H1 (cell line): ENCODE results near the gene LIPA. TPM values are rescaled to one million over a fixed set of nuclear protein-coding genes. Genes with fewer than 3 reads are reported as not detected.

Source experiments
- CTCF ChIA-PET: fragments of 300-600 bp; sonication (Branson Sonifier 250); formaldehyde crosslinking; loops from one replicate; lab custom pipeline; 2021; ENCODE audit not compliant: partially characterized antibody; lab: Charles Lee
- POLR2A ChIA-PET: fragments of 300-600 bp; sonication (Branson Sonifier 250); formaldehyde crosslinking; loops from one replicate; lab custom pipeline; 2021; ENCODE audit warnings: inconsistent platforms; ENCODE audit not compliant: partially characterized antibody; lab: Charles Lee
- DNase-seq, 2 experiments: peaks; one replicate each; pipeline versions ENCODE4 v3.0.0 to v3.0.0-alpha.2; 2010 to 2022; ENCODE audit warnings: low spot score in 2 of 2, low read depth in 1 of 2, mixed read lengths in 1 of 2
- FAIRE-seq: peaks from 2 replicates; lab custom pipeline; 2011; peaks lifted over from hg19 to GRCh38; lab: Jason Lieb, UNC
- H2AFZ ChIP-seq: 2 replicates; pipeline ENCODE4 v1.8.1; 2012; ENCODE audit warnings: low read length, inconsistent platforms
- H2AK5ac ChIP-seq: 2 replicates; pipeline ENCODE4 v1.6.1; 2013; ENCODE audit warnings: low read depth, low read length
- H2BK120ac ChIP-seq: replicated peaks from 2 replicates; pipeline ENCODE3; 2013; ENCODE audit warnings: low read depth, low read length, inconsistent platforms
- H2BK12ac ChIP-seq: 2 replicates; pipeline ENCODE4 v1.6.1; 2013; ENCODE audit warnings: low read depth, low read length
- H2BK15ac ChIP-seq: 2 replicates; pipeline ENCODE4 v1.6.1; 2013; ENCODE audit warnings: low read length
- H2BK20ac ChIP-seq: 2 replicates; pipeline ENCODE4 v1.6.1; 2013; ENCODE audit warnings: low read length
- H2BK5ac ChIP-seq: 2 replicates; pipeline ENCODE4 v1.6.1; 2013; ENCODE audit warnings: low read depth, low read length
- H3K14ac ChIP-seq: 2 replicates; pipeline ENCODE4 v1.6.1; 2013; ENCODE audit warnings: inconsistent platforms; ENCODE audit not compliant: insufficient read length
- H3K18ac ChIP-seq: 2 replicates; pipeline ENCODE4 v1.6.1; 2013; ENCODE audit warnings: low read length; ENCODE audit errors: extremely low read depth
- H3K23ac ChIP-seq: 2 replicates; pipeline ENCODE4 v1.6.1; 2013; ENCODE audit warnings: inconsistent platforms; ENCODE audit not compliant: insufficient read length
- H3K23me2 ChIP-seq: 2 replicates; pipeline ENCODE4 v1.6.1; 2013; ENCODE audit warnings: low read depth, low read length
- H3K27ac ChIP-seq: 2 replicates; pipeline ENCODE4 v1.6.1; 2011; ENCODE audit warnings: low read depth, low read length, inconsistent platforms
- H3K27me3 ChIP-seq, 4 experiments: replicated peaks in 1 of 4; 1 replicate in 1 of 4; 2 replicates in 3 of 4; pipeline versions ENCODE4 v1.6.1 to v1.8.1; 2011 to 2013; ENCODE audit warnings: low read length in 3 of 4, mild to moderate bottlenecking in 3 of 4, inconsistent platforms in 2 of 4, mixed read lengths in 2 of 4, moderate library complexity in 1 of 4; ENCODE audit not compliant: control insufficient read depth in 3 of 4, insufficient read depth in 3 of 4; ENCODE audit errors: extremely low read depth in 1 of 4
- H3K36me3 ChIP-seq, 4 experiments: 2 replicates each; pipeline versions ENCODE4 v1.6.1 to v1.8.1; 2011 to 2013; ENCODE audit warnings: mild to moderate bottlenecking in 4 of 4, low read length in 3 of 4, moderate library complexity in 2 of 4, control low read depth in 1 of 4, inconsistent platforms in 1 of 4; ENCODE audit not compliant: insufficient read depth in 4 of 4, control insufficient read depth in 2 of 4
- H3K4ac ChIP-seq: replicated peaks from 2 replicates; pipeline ENCODE3; 2013; ENCODE audit warnings: low read length, low read depth, mixed read lengths, inconsistent platforms; ENCODE audit not compliant: insufficient read length
- H3K4me1 ChIP-seq, 4 experiments: replicated peaks in 1 of 4; 1 replicate in 1 of 4; 2 replicates in 3 of 4; pipeline versions ENCODE4 v1.6.1 to v1.8.1; 2011 to 2013; ENCODE audit warnings: low read length in 3 of 4, inconsistent platforms in 2 of 4, mixed read lengths in 1 of 4; ENCODE audit not compliant: insufficient read depth in 4 of 4, control insufficient read depth in 3 of 4
- H3K4me2 ChIP-seq, 2 experiments: 2 replicates each; pipeline versions ENCODE4 v1.6.1 to v1.8.1; 2011 to 2013; ENCODE audit warnings: low read depth in 2 of 2, low read length in 2 of 2, control low read depth in 1 of 2, inconsistent platforms in 1 of 2, mild to moderate bottlenecking in 1 of 2; ENCODE audit not compliant: insufficient read depth in 1 of 2
- H3K4me3 ChIP-seq, 4 experiments: fragments of 200-600, 300-600 bp in 1 of 4; sonication (generic), shearing (Covaris generic), sonication (Bioruptor Twin) in 1 of 4; 2 replicates each; pipeline versions ENCODE4 v1.5.1 to v1.8.1; 2011 to 2016; ENCODE audit warnings: low read length in 4 of 4, low read depth in 3 of 4, control low read depth in 2 of 4, inconsistent platforms in 2 of 4, mild to moderate bottlenecking in 2 of 4, mixed read lengths in 1 of 4, moderate library complexity in 1 of 4; ENCODE audit not compliant: insufficient read depth in 2 of 4; ENCODE audit errors: extremely low read depth in 1 of 4
- H3K56ac ChIP-seq: replicated peaks from 2 replicates; pipeline ENCODE3; 2013; ENCODE audit warnings: low read depth, mild to moderate bottlenecking, mixed read lengths, low read length, inconsistent platforms; ENCODE audit not compliant: insufficient read length
- H3K79me1 ChIP-seq: 2 replicates; pipeline ENCODE4 v1.6.1; 2013; ENCODE audit warnings: low read depth, low read length, control low read depth
- H3K79me2 ChIP-seq, 2 experiments: 2 replicates each; pipeline versions ENCODE4 v1.6.1 to v1.8.1; 2012 to 2013; ENCODE audit warnings: low read length in 2 of 2, mild to moderate bottlenecking in 2 of 2, inconsistent platforms in 1 of 2; ENCODE audit not compliant: insufficient read depth in 2 of 2, control insufficient read depth in 1 of 2
- H3K9ac ChIP-seq, 4 experiments: replicated peaks in 1 of 4; 1 replicate in 1 of 4; 2 replicates in 3 of 4; pipeline versions ENCODE4 v1.6.1 to v1.8.1; 2011 to 2013; ENCODE audit warnings: low read depth in 3 of 4, low read length in 3 of 4, control low read depth in 2 of 4, mild to moderate bottlenecking in 2 of 4, moderate library complexity in 2 of 4, inconsistent platforms in 1 of 4; ENCODE audit errors: extremely low read depth in 1 of 4
- H3K9me3 ChIP-seq, 2 experiments: 2 replicates each; pipeline versions ENCODE4 v1.6.1 to v1.8.1; 2012 to 2013; ENCODE audit warnings: mild to moderate bottlenecking in 2 of 2, moderate library complexity in 2 of 2, control low read depth in 1 of 2, inconsistent platforms in 1 of 2, low read depth in 1 of 2, low read length in 1 of 2, mixed read lengths in 1 of 2; ENCODE audit not compliant: insufficient read depth in 2 of 2
- H4K20me1 ChIP-seq, 2 experiments: replicated peaks in 1 of 2; 2 replicates each; pipeline versions ENCODE3 to v1.8.1; 2011 to 2013; ENCODE audit warnings: inconsistent platforms in 2 of 2, low read length in 2 of 2, mild to moderate bottlenecking in 1 of 2; ENCODE audit not compliant: insufficient read depth in 2 of 2, control insufficient read depth in 1 of 2
- H4K5ac ChIP-seq: 2 replicates; pipeline ENCODE4 v1.6.1; 2013; ENCODE audit warnings: low read length, low read depth, mixed read lengths, inconsistent platforms; ENCODE audit not compliant: insufficient read length
- H4K8ac ChIP-seq: 2 replicates; pipeline ENCODE4 v1.8.0; 2013; ENCODE audit warnings: mild to moderate bottlenecking, moderate library complexity, low read length, inconsistent platforms; ENCODE audit not compliant: insufficient read depth; ENCODE audit errors: extremely low read depth
- H4K91ac ChIP-seq: replicated peaks from 2 replicates; pipeline ENCODE3; 2013; ENCODE audit warnings: low read length, mixed read lengths, inconsistent platforms; ENCODE audit not compliant: insufficient read length
- BCL11A ChIP-seq, 2 experiments: IDR thresholded peaks; one replicate each; pipeline ENCODE4 v1.6.1; 2011; ENCODE audit warnings: low read depth in 2 of 2, low read length in 2 of 2, mild to moderate bottlenecking in 2 of 2
- BRCA1 ChIP-seq: IDR thresholded peaks from 2 replicates; pipeline ENCODE4 v1.6.1; 2012; ENCODE audit warnings: low read depth, low read length, improper control_type of control experiment
- CTCF ChIP-seq, 3 experiments: IDR thresholded peaks; 1 replicate in 2 of 3; 2 replicates in 1 of 3; pipeline versions ENCODE4 v1.5.1 to v1.6.1; 2011; ENCODE audit warnings: low read length in 3 of 3, mild to moderate bottlenecking in 3 of 3, inconsistent platforms in 2 of 3, low read depth in 1 of 3, moderate library complexity in 1 of 3; ENCODE audit not compliant: insufficient read depth in 1 of 3; ENCODE audit errors: control extremely low read depth in 1 of 3
- EP300 ChIP-seq, 2 experiments: IDR thresholded peaks; 1 replicate in 1 of 2; 2 replicates in 1 of 2; pipeline ENCODE4 v1.6.1; 2011 to 2012; ENCODE audit warnings: low read depth in 2 of 2, low read length in 2 of 2, mild to moderate bottlenecking in 2 of 2, borderline replicate concordance in 1 of 2, inconsistent platforms in 1 of 2, moderate library complexity in 1 of 2
- POU5F1 ChIP-seq: IDR thresholded peaks from 2 replicates; pipeline ENCODE4 v1.6.1; 2011; ENCODE audit warnings: low read depth, mild to moderate bottlenecking, low read length, moderate library complexity
- RAD21 ChIP-seq, 2 experiments: IDR thresholded peaks in 1 of 2; conservative IDR thresholded peaks in 1 of 2; 2 replicates each; pipeline ENCODE4 v1.6.1; 2011; ENCODE audit warnings: low read depth in 2 of 2, low read length in 2 of 2, improper control_type of control experiment in 1 of 2, inconsistent platforms in 1 of 2, mild to moderate bottlenecking in 1 of 2, moderate library complexity in 1 of 2
- RFX5 ChIP-seq: IDR thresholded peaks from 2 replicates; pipeline ENCODE4 v1.6.1; 2011; ENCODE audit warnings: low read depth, low read length, improper control_type of control experiment, borderline replicate concordance
- SRF ChIP-seq: IDR thresholded peaks from 2 replicates; pipeline ENCODE4 v1.6.1; 2011; ENCODE audit warnings: mild to moderate bottlenecking, low read depth, low read length, moderate library complexity
- TEAD4 ChIP-seq: IDR thresholded peaks from 2 replicates; pipeline ENCODE4 v1.6.1; 2012; ENCODE audit warnings: low read depth, low read length, inconsistent platforms, mixed read lengths
- ZNF274 ChIP-seq: IDR thresholded peaks from 2 replicates; pipeline ENCODE4 v1.7.0; 2012; ENCODE audit warnings: low read length, borderline replicate concordance; ENCODE audit errors: extremely low read depth
- polyA plus RNA-seq, 7 experiments: library from polyadenylated mRNA; depleted of rRNA in 3 of 7; stranded (reverse) in 5 of 7; unstranded in 2 of 7; fragments of >200 nt in 5 of 7; fragments of 200-250 nt in 2 of 7; gene quantifications; 1 replicate in 5 of 7; 2 replicates in 1 of 7; 4 replicates in 1 of 7; pipeline versions ENCODE4 v1.2.1 to v1.2.3, GENCODE V29; 2011 to 2013; ENCODE audit warnings: missing spikeins in 2 of 7, mixed read lengths in 2 of 7
- total RNA-seq: library from RNA; stranded (reverse); fragmentation: NEBNext Ultra II Directional; extraction: Animal tissue kit (Norgen Biotek cat#: 25700); gene quantifications from 2 replicates; pipeline ENCODE4 v1.2.1, GENCODE V29; 2021
- TF ChIP-seq, protein P1 (sequence below): IDR thresholded peaks from 2 replicates; pipeline ENCODE4 v1.6.1; 2011; ENCODE audit warnings: low read length, improper control_type of control experiment

LIPA gene
- total and polyA plus RNA-seq, 2 of the 8 experiments (the other 6 are each of a cell fraction or from before 2014, with no cell fraction given): 18.1 to 32.4 TPM

DNA sequence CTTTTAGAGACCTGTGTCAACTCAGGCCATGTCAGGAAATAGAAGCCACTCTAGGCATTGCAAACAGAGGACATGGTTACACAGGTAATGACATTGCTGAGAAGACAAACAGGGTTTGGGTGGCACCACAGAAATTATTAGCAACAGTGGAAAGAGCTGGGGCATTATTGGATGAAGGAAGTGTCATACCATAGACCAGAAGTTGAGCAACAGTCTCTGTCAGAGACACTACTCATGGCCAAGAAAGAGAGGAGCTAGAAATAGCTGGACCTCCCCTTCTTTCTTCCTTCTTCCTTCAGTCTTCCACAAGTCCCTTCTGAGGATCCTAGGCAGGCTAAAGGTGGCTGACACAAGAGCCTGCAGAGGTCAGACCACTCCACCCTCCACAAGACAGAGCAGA, 4.2 kb upstream of the LIPA start:
- Histone ChIP-seq H2BK15ac (no peak overlapping the region), H3K9ac (no peak overlapping the region), H3K4me1 (peaks cover 0 to 15% (median 5%) of the 10 kb centered on the region in 4 experiments; a peak in 6 of 7 replicates), H3K27me3 (no peaks in the 10 kb centered on the region; a peak in 1 of 7 replicates), H3K56ac (no peak overlapping the region), H3K79me1 (no peaks in the 10 kb centered on the region; the same call in 1 of the 2 replicates), H3K36me3 (no peaks in the 10 kb centered on the region), H3K23me2 (peaks cover 5% of the 10 kb centered on the region; the same call in 1 of the 2 replicates), H3K14ac (no peak overlapping the region), H3K27ac (no peak overlapping the region), H2AK5ac (no peak overlapping the region), H3K79me2 (no peaks in the 10 kb centered on the region), H3K9me3 (peaks cover 9 to 16% of the 10 kb centered on the region in 2 experiments), H2BK12ac (no peak overlapping the region), H2AFZ (no peak overlapping the region), H3K4ac (no peak overlapping the region), H3K23ac (no peak overlapping the region), H3K4me3 (no peak overlapping the region), H3K4me2 (no peak overlapping the region), H2BK20ac (no peak overlapping the region), H4K20me1 (no peaks in the 10 kb centered on the region), H4K5ac (no peak overlapping the region), H2BK5ac (no peak overlapping the region), H4K8ac (no peak overlapping the region), H4K91ac (no peak overlapping the region), H2BK120ac (no peak overlapping the region), H3K18ac (no peak overlapping the region)
- ChIA-PET CTCF (interaction anchor here (0.7 to 1.4 kb wide), 5 partner anchors 20 to 309 kb away, joined by 3 to 4 read pairs (median 3); partner anchors contain the start of gene IFIT5), POLR2A (no interaction called here)
- FAIRE-seq (no peak), DNase-seq (no peak)
- TF ChIP-seq BRCA1 (no peak), ZNF274 (no peak), EP300 (IDR thresholded peaks at IDR 0.05; ENCODE audit: borderline replicate concordance in 1 of 2, low read depth in 2 of 2, low read length in 2 of 2) (no peak), CTCF (IDR thresholded peaks at IDR 0.05; ENCODE audit: control extremely low read depth in 1 of 3, insufficient read depth in 1 of 3, low read depth in 1 of 3, low read length in 3 of 3) (no peak), TEAD4 (no peak), SRF (no peak), BCL11A (IDR thresholded peaks at IDR 0.05; ENCODE audit: low read depth in 2 of 2, low read length in 2 of 2) (no peak), RAD21 (IDR thresholded peaks at IDR 0.05 in 1 of 2, conservative IDR thresholded peaks at IDR 0.05 in 1 of 2; ENCODE audit: low read depth in 2 of 2, low read length in 2 of 2) (no peak), POU5F1 (no peak), RFX5 (no peak)
- TF ChIP-seq, protein P1, sequence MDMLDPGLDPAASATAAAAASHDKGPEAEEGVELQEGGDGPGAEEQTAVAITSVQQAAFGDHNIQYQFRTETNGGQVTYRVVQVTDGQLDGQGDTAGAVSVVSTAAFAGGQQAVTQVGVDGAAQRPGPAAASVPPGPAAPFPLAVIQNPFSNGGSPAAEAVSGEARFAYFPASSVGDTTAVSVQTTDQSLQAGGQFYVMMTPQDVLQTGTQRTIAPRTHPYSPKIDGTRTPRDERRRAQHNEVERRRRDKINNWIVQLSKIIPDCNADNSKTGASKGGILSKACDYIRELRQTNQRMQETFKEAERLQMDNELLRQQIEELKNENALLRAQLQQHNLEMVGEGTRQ: no peak
